ENCODE measurements around the gene NPTXR. TPM values are rescaled to one million over a fixed set of nuclear protein-coding genes. Genes with fewer than 3 reads are reported as not detected.
A peak's percentile ranks its signal among the peaks of the same experiment; 100 is the strongest.

NPTXR gene
- polyA plus RNA-seq, 3 donors, result 4.1 to 4.4 (median 4.3) TPM

DNA sequence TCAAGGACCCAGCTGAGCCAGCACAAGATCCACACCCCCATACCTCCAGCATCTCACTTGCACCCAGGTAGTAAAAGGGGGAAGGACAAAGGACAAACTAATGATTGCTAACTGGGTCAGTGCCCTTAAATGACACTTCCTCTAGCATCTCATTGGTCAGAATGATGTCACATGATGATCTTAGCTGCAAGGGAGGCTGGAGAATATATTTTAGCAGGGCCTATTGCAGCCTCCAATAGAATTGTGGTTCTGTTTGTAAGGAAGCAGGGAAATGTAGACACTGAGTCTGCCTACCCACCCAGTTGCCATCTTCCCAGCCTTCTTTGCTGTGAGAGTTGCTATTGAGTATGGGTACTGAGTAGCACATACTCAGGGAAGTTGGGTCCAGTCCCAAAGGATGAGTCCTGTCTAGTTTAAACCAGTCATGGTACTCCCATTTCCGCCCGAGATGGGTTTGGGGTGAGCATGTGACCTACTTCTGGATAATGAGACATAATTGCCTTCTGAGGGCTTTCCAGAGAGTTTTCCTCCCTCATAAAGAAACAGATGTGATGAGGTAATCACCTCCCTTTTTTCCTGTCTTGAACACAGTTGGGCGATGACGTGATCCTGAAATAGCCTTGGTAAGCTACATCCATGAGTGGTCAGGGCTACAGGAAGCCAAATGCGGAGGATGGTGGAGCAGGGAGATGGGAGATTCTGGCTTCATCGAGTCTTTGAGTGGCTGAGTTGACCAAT lies 44.4 kb downstream of the NPTXR start:
- no peak for DNase-seq (ENCODE audit: low read depth in 3 of 3, low spot score in 2 of 3)

DNA sequence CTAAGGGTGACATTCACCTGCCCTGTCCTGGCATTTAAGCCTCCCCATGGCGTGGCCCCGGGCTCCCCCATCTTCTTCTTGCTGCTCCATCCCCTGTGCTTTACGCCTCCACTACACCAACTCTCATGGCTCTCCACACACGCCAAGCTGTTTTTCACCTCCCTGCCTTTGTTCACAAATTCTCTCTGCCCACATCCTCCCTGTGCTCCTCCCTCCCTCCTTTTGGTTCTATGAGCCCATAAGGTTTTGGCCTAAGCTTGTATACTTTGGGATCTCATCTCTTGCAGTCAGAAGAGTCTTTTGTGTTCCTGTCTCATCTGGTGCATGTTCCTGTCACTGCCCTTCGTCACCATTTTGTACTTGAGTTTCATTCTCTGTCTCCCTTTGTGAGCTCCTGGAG lies 45.3 kb downstream of the NPTXR start:
- DNase-seq (ENCODE audit: low read depth in 3 of 3, low spot score in 2 of 3), result no peak

DNA sequence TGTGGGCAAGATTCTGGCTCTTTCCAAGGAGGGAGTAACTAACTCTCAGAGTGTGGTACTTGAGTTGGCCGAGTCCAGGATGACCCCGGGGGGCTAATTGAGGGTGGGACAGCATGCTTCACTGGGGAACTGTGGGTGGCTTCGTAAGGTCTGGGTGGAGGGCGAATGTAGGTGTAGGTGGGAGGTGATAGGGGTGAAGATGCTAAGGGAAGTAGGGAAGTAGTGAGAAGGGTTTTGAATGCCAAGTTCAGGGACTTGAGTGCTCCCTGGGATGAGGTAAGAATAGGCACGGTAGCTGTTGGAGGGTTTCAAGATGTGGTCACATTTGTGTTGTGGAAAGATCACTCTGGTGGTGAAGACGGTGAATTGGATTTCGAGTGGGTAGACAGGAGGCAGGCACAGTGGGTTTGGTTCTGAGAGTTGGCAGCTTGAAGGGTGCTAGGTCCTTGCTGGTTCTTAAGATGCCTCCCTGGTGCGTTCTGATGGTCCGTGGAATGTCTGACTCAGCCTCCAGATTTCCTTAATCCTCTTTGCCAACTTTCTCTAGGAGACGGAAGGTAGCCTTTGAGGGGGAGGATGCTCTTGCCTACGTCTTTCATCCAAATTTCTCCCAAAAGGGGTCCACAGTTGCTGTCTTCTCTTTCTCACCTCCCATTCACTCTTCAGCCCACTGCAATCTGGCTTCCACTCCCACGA lies 47.4 kb downstream of the NPTXR start:
- DNase-seq (ENCODE audit: low read depth in 3 of 3, low spot score in 2 of 3), result no peak

DNA sequence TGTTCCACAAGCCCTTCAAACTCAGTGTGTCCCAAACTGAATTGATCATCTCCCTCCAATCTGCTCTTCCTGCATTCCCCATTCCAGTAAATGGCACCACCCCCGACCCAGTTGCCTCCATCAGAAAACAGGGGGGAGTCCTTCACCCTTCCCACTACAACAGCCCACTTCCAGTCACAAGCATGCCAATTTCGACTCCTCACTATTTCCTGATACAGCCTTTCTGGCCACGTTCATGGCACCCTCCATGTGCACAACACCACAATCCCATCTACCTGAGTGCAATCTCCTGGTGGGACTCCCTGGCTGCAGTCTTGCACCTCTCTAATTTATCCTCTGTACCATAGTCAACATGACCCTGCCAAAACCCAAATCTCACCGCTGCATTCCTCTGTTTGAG lies 48.3 kb downstream of the NPTXR start:
- no peak for DNase-seq (ENCODE audit: low read depth in 3 of 3, low spot score in 2 of 3)

DNA sequence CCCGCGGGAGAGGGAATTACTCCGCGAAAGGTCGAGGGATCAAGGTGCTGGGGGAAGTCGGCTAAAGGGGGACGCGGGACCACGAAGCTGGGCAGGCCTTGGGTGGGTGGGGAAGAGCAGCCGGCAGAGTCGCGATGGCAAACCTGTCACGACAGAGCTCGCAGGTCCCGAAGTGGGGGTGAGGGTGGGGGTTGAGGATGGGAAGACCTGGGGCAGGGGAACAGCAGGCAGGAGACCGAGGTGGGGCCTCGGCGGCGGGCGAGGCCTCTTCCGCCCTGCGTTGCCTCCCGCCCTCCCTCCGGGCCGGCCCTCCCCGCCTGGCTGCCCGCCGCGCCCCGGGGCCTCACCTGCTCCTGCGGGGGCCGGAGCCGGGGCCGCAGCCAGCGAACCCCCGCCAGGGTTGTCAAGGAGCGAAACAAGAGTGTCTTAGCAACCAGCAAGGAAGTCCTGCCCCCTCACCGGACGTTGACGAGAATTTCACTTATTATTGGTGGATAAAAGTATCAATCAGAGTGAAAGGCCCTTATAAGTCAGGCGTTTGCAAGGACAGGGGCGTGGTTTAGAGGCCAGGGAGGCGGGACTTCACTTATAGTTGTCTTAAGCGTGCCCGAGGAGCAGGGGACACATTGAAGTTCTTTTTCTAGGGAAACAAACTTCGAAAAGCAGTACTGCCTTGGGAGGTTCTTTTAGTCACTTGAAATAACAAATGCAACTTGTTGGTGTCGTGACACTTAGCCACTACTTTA lies 49.9 kb downstream of the NPTXR start, which contains the start of gene DNAL4:
DNAL4 (minus strand) TSS at position 423 of the 746 bp plus-strand sequence. CDS start 11,412 bp downstream, outside the sequence.
- DNase-seq (ENCODE audit: low read depth in 3 of 3, low spot score in 2 of 3), result peak; percentile 93 to 98 (median 96)

DNA sequence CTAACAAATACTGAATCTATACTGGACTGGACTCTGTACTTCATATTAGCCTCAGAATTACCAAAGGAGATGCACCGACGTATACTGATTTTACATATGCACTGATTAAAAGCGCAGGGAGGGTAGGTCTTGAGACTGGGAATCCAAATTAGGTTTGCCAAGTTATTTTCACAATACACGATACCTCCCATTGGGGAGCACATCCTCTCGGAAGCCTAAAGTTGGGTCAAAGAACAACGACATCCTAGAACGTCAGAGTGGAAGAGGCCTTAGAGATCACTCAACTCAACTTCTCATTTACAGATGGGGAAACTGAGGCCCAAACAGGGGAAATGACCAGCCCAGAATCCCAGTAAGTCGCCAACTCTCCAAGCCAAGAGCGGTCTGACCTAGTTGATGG lies 50.5 kb downstream of the NPTXR start:
- DNase-seq (ENCODE audit: low read depth in 3 of 3, low spot score in 2 of 3), result no peak

DNA sequence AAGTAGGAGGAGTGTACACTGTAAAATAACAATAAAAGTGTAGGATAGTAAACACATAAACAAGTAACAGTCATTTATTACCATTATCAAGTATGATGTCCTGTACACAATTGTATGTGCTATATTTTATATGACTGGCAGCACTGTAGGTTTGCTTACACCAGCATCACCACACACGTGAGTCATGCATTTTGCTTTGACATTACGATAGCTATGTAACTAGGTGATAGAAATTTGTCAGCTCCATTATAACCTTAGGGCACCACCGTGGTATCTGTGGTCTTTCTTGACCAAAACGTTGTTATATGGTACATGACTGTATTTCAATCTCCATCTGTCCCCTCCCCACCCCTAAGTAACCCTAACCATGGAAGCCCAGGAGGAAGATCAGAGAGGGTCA lies 51.0 kb downstream of the NPTXR start:
- no peak for DNase-seq (ENCODE audit: low read depth in 3 of 3, low spot score in 2 of 3)

DNA sequence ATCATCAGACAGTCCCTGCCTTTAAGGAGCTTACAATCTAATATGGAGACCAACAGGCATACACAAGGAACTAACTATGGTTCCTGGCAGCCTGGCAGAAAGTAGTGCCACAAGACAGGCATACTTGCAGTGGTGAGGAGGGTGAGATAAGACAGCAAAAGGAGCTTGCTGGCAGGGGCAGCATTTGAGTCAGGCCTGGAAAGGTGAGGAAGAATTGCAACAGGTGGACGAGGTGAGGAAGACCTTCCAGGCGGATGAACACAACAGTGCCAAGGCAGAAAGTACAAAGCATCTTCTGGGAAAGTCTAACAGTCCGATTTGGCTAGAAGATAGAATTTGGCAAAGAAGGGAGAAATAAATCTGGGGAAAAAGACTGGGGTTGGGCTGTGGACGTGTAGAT lies 54.2 kb downstream of the NPTXR start:
- no peak for DNase-seq (ENCODE audit: low read depth in 3 of 3, low spot score in 2 of 3)

DNA sequence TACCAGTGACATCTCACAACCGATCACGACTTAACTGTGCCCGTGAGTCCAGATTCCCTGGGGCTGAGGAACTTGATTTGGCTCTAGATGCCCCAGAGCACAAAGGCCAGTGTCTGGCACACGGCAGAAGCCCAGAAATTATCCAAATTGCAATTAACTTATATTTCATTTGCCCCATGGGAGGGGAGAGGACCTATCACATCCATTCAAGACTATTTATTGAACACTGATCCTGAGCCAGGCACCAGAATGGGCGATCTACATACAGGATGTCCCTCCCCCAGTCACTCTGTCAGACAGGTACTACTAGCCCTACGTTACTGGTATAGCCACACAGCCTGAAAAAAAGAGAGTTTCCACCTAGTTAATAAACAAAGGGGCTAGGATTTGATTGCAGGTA lies 55.0 kb downstream of the NPTXR start:
- DNase-seq (ENCODE audit: low read depth in 3 of 3, low spot score in 2 of 3), result no peak

DNA sequence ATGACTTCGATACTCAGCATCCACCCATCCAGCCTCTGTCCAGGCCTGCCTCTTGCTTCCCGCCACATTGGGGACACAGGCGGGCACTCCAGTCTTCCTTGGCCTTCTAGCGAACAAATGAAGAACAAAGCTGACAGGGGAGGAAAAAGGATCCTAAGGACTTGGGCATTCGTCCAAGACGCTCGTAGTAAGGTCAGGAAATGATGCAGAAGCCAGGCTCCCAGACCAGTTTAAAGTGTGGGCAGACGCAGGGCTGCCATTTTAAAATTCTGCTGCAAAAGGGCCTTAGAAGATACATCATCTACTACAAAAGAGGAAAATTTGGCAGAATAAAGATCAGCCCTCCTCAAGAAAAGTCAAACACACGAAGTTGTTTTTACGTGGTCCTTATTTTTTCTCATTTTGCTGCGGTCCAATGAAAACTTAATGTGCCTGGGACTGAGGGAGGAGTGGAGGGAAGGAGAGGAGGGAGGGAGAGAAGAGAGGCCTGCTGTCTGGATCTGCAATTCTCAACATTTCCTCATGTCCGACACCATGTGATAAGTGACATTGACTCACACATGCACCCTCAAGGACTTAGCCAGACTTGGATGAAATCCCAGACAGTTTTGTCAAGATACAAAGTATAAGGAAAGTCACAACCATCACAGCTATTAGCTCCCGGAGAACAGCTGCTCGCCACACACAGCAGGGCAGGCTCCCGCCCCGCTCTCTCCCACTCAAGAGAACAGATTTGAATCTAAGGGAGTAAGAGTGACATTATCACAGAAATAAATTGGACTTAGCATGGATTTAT lies 55.6 kb downstream of the NPTXR start:
- DNase-seq (ENCODE audit: low read depth in 3 of 3, low spot score in 2 of 3), result peak in 1 of 3 donors; percentile 51

DNA sequence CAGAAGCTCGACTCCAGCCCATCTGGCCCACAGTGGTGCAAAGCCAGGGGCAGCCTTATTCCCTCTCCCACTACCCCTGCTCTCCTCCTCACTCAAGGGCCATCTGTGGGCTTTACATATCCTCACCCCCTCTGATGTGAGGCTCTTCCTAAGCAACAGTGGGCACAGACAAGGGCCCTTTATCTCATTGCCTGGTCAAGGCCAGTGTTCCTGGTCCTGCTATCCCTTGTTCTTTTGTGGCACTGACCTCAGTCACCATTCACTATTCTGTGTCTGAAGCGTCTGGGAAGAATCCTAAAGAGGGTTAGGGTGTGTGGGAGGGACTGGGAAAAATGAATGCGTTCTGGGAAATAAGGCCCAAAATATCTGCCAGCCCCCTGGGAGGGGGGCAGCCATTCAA lies 57.2 kb downstream of the NPTXR start:
- no peak for DNase-seq (ENCODE audit: low read depth in 3 of 3, low spot score in 2 of 3)

DNA sequence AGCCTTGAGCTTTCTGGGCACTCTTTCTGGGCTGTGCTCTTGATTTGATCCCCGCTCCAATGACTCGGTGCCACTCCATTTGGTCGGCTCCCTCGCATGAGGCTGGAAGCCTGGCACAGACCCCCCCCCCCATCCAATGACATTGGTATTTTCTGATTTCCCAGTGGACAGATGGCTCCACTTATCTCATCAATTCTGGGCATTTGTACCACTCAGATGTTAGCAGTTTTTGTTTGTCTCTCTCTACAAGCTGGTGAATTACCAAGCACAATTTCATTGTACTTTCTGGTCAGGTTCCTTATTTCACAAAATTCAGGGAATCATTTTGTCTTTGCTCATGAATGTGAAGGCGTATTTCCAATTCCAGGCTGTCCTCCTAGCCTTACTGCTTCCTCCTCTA lies 59.0 kb downstream of the NPTXR start:
- DNase-seq (ENCODE audit: low read depth in 3 of 3, low spot score in 2 of 3), result no peak

DNA sequence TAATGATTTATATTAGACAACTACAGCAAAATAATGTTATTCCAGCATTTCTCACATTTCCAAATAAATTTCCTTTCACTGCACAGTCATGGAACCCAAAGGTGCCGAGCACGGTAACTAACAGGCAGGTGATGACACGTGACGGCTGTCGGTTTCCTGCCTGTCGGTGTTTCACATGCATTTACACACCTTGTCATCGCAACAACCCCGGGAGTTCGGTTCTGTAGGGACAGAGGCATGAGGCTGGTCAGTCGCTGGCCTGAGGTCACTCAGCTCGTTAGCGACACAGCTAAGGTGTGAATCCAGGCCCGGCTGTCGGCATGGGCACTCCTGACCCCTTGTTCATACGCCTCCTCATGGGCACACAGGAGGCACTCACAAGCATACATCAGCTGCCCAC lies 59.8 kb downstream of the NPTXR start:
- DNase-seq (ENCODE audit: low read depth in 3 of 3, low spot score in 2 of 3), result no peak

DNA sequence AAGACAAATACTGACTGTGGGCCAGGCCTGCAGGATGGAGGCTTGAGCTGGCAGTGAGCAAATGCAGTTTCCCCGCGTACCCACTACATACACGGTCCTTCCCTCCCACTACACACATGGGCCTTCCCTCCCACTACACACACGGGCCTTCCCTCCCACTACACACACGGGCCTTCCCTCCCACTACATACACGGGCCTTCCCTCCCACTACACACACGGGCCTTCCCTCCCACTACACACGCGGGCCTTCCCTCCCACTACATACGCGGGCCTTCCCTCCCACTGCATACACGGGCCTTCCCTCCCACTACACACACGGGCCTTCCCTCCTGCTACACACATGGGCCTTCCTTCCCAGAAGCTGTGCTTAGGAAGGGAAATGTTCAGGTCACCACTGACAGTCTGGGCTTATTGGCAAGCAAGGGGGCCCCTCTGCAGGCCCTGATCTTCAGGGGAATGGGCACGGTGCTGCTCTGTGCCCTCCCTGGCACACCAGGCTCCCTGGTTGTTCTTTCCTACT lies 60.7 kb downstream of the NPTXR start:
- DNase-seq (ENCODE audit: low read depth in 3 of 3, low spot score in 2 of 3), result no peak

DNA sequence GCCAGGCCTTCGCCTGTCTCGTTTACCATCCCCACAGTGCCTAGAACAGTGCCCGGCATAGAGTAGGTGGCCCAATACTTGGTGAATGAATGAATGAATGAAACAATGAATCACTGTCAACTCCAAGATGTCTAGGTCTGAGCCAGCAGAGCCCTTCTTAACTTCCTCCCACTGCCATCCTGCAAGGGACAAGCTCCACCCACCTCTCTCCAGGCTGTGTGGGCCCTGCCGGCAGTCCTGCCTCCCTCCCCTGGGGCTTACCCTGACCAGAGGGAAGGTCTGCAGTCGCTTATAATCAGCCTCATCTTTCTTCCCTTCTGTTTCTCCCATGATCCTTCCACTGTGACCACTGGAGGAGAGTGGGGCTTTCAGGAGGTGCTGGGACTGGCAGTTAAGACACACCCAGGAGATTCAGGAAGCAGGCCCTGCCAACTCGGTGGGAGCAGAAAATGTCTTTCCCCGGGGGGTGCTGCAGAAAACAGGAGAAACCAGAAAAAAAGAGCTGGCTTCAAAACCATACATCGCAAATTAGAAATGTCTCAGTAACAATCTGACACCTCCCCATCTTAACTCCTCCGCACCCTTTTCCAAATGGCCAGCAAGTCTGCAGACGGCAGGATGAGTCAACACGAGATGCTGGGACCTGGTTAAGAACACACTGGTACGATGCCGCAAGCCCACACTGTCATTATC lies 61.3 kb downstream of the NPTXR start:
- no peak for DNase-seq (ENCODE audit: low read depth in 3 of 3, low spot score in 2 of 3)

DNA sequence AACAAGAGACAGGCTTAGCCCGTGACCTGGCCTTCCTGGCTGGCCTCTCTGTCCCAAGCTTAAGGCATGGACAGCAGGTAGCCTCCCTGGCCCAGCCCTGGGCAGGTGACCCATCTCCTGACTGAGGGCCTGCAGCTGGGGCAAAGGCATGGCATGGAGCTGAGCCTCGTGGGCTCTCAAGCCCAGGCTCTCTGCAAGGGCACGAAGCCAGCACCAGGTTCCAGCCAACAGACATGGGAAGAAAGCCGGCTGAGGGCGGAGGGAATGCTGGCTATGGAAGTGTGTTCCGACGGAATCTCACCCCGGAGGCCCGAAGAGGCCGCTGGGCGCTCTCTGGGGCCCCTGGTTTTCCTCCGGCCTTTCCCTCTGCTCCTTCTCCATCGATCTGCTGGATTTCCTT lies 62.8 kb downstream of the NPTXR start:
- no peak for DNase-seq (ENCODE audit: low read depth in 3 of 3, low spot score in 2 of 3)

DNA sequence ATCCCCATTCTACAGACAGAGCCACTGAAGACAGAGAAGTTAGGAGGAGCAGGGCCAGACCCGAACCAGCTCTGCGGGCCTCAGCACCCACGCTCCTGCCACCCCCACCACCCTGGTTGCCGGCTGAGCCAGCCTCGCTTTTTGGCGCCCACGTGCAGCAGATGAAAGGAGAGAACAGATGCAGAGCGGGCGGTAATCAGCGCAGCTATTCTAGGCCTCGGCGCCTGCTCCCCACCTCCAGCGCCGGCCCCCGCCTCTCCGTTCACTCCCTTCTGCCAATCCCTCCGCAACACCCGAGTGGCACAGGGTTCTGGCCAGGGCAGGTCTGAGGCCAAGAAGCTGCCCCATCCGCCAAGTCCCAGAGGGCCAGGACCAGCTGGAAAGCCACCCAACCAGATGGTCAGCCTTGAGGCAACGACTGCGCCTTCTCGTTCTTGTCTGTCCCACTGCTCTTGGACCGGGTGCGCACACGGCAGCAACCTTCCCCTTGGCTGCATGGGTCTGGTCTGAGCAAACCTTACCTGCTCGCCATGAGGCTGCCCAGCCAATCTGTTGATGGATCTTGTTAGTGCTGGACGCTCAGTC lies 66.6 kb downstream of the NPTXR start:
- no peak for DNase-seq (ENCODE audit: low read depth in 3 of 3, low spot score in 2 of 3)

DNA sequence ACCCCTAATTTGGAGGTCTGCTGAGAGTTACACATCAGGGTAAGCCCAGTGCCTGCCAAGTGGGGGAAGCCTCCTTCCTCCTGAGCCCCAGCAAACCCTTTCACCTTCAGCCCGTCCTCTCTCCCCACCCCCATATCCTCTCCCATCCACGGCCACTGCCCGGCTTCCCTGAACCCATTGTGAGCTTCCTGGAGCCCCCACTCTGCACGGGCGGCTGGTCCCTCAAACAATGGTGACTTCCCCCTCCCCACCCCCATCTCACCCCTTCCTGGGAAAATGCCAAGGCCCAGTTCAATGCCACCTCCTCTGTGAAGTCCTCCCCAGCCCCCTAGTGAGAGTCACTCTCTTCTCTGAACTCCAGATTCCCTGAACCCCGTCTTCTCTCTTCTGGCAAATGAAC lies 67.7 kb downstream of the NPTXR start:
- DNase-seq (ENCODE audit: low read depth in 3 of 3, low spot score in 2 of 3), result no peak

DNA sequence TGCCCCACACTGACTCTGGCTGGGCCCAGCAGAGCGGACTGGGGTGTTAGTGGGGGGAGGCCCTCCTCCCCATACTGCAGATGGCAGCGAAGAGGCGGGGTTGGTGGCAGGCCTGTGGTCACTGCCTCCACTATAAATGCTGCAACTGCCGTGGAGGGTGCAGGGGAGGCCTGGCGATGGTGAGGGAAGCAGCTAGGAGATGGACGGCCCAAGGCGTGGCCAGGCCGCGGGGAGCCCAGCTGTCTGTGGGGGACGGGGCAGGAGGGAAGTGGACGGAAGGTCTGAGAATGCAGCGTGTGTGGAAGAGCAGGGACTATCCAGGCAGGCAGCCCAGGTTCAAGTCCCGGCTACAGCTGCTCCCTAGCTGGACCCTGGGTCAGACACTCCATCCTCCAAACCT lies 68.2 kb downstream of the NPTXR start:
- DNase-seq (ENCODE audit: low read depth in 3 of 3, low spot score in 2 of 3), result no peak

All from right renal cortex interstitium (tissue), 3 donors.